ENCODE data around the gene POLR2I. TPM values are rescaled to one million over a fixed set of nuclear protein-coding genes. Genes with fewer than 3 reads are reported as not detected.

POLR2I gene
- total and polyA plus RNA-seq, 2 donors (not counting 1 experiment from before 2014, with no cell fraction given): 33.4 to 39.1 TPM

- H3K4me3 ChIP-seq (ENCODE audit: control extremely low read depth in 1 of 5, extremely low read depth in 1 of 5, insufficient read depth in 1 of 5, low read depth in 2 of 5, low read length in 4 of 5): no peak overlapping the region
- H3K36me3 ChIP-seq (replicated peaks in 1 of 2; ENCODE audit: control extremely low read depth in 1 of 2, control insufficient read depth in 1 of 2, extremely low read depth in 1 of 2, insufficient read depth in 2 of 2, low read length in 1 of 2): no peaks in the 10 kb centered on the region
- ChIA-PET CTCF (no interaction called here), POLR2A (no interaction called here)
- H3K9me3 ChIP-seq (ENCODE audit: control extremely low read depth in 1 of 3, control insufficient read depth in 2 of 3, insufficient read depth in 1 of 3, low read length in 2 of 3): no peaks in the 10 kb centered on the region
- DNase-seq (no peak), ATAC-seq (ENCODE audit: low read depth) (no peak)
- H3K4me1 ChIP-seq (ENCODE audit: control insufficient read depth in 2 of 2, insufficient read depth in 2 of 2, low read length in 2 of 2): no peaks in the 10 kb centered on the region
- Mint-ChIP-seq H3K27me3 (no peaks in the 10 kb centered on the region), H3K27ac (no peak overlapping the region), H3K4me1 (no peaks in the 10 kb centered on the region), H3K9me3 (ENCODE audit: insufficient read depth) (no peaks in the 10 kb centered on the region), H3K4me3 (no peak overlapping the region)
- H4K20me1 ChIP-seq (ENCODE audit: control insufficient read depth, insufficient read depth, low read length, poor library complexity, severe bottlenecking): no peaks in the 10 kb centered on the region
- no peak for TF ChIP-seq EZH2 (IDR thresholded peaks at IDR 0.05; ENCODE audit: borderline replicate concordance, insufficient read depth, low read depth, low read length, poor library complexity, severe bottlenecking)
- no peak for TF ChIP-seq CTCF (IDR thresholded peaks at IDR 0.05)
- no peaks in the 10 kb centered on the region for H3K79me2 ChIP-seq (ENCODE audit: control insufficient read depth, insufficient read depth, low read length)
- no peak overlapping the region for H3K9ac ChIP-seq (ENCODE audit: low read length)
- 93% methylated on average over 3 of the region's 6 CpGs for WGBS (ENCODE audit: insufficient coverage)
- no peaks in the 10 kb centered on the region for H3K27me3 ChIP-seq (replicated peaks in 1 of 4; ENCODE audit: control extremely low read depth in 1 of 4, control insufficient read depth in 3 of 4, insufficient read depth in 4 of 4, low read length in 3 of 4)
- H3K4me2 ChIP-seq (replicated peaks; ENCODE audit: low read depth, low read length, poor library complexity, severe bottlenecking): no peak overlapping the region
- H3K27ac ChIP-seq (ENCODE audit: low read length in 2 of 2): no peak overlapping the region
- H2AFZ ChIP-seq (ENCODE audit: insufficient read depth, low read depth, low read length, poor library complexity, severe bottlenecking): no peak overlapping the region
- intact Hi-C loops (cut with micrococcal nuclease): no loop called here
Observed at GRCh38 chr19:36097036-36097435, 17.6 kb downstream of the POLR2I start.

- POLR2A ChIA-PET: no interaction called here
- H3K27ac ChIP-seq (ENCODE audit: low read length in 2 of 2): no peak overlapping the region
- TF ChIP-seq EZH2 (IDR thresholded peaks at IDR 0.05; ENCODE audit: borderline replicate concordance, insufficient read depth, low read depth, low read length, poor library complexity, severe bottlenecking) (no peak), CTCF (IDR thresholded peaks at IDR 0.05) (no peak)
- Mint-ChIP-seq H3K4me3 (no peak overlapping the region), H3K9me3 (ENCODE audit: insufficient read depth) (no peaks in the 10 kb centered on the region), H3K27me3 (no peaks in the 10 kb centered on the region), H3K27ac (no peak overlapping the region), H3K4me1 (no peaks in the 10 kb centered on the region)
- no peaks in the 10 kb centered on the region for H3K4me1 ChIP-seq (ENCODE audit: control insufficient read depth in 2 of 2, insufficient read depth in 2 of 2, low read length in 2 of 2)
- 94% methylated on average over 4 of the region's 6 CpGs for WGBS (ENCODE audit: insufficient coverage)
- no peak overlapping the region for H2AFZ ChIP-seq (ENCODE audit: insufficient read depth, low read depth, low read length, poor library complexity, severe bottlenecking)
- no peak overlapping the region for H3K4me2 ChIP-seq (replicated peaks; ENCODE audit: low read depth, low read length, poor library complexity, severe bottlenecking)
- H3K36me3 ChIP-seq (replicated peaks in 1 of 2; ENCODE audit: control extremely low read depth in 1 of 2, control insufficient read depth in 1 of 2, extremely low read depth in 1 of 2, insufficient read depth in 2 of 2, low read length in 1 of 2): no peaks in the 10 kb centered on the region
- intact Hi-C loops (cut with micrococcal nuclease): no loop called here
- no peak overlapping the region for H3K9ac ChIP-seq (ENCODE audit: low read length)
- H3K79me2 ChIP-seq (ENCODE audit: control insufficient read depth, insufficient read depth, low read length): no peaks in the 10 kb centered on the region
- DNase-seq (no peak), ATAC-seq (ENCODE audit: low read depth) (no peak)
- H4K20me1 ChIP-seq (ENCODE audit: control insufficient read depth, insufficient read depth, low read length, poor library complexity, severe bottlenecking): no peaks in the 10 kb centered on the region
- no peaks in the 10 kb centered on the region for H3K27me3 ChIP-seq (replicated peaks in 1 of 4; ENCODE audit: control extremely low read depth in 1 of 4, control insufficient read depth in 3 of 4, insufficient read depth in 4 of 4, low read length in 3 of 4)
- no peaks in the 10 kb centered on the region for H3K9me3 ChIP-seq (ENCODE audit: control extremely low read depth in 1 of 3, control insufficient read depth in 2 of 3, insufficient read depth in 1 of 3, low read length in 2 of 3)
- CTCF ChIA-PET: no interaction called here
- H3K4me3 ChIP-seq (ENCODE audit: control extremely low read depth in 1 of 5, extremely low read depth in 1 of 5, insufficient read depth in 1 of 5, low read depth in 2 of 5, low read length in 4 of 5): no peak overlapping the region
Observed at GRCh38 chr19:36093687-36094086, 21.0 kb downstream of the POLR2I start.
